SW480 (cell line): Measurements from ENCODE around the gene PTPRK.

Experiments
- DNase-seq: peaks from one replicate; pipeline ENCODE4 v3.0.0-alpha.2; 2016; ENCODE audit warnings: low spot score

The PTPRK gene

GRCh38 chr6:128070406-128070805 is 450.0 kb downstream of the PTPRK start:
- no peak for DNase-seq

DNA sequence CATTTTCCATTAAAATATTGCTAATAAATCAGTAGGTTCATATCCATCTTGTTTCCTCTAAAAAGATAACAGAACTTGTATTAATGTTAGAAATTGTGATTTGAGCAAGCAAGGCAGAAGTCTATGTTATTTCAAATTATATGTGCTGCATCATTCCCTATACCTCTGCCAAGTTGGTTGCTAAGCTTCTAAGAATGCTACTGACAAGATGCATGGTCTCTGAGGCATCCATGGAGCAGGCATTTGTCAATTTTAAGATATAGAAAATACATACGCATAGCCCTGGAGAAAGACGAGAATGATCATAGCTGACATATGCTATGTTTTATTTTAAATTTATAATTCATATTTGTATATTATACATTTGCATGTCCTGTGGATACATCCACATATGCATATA is 451.2 kb downstream of the PTPRK start:
- no peak for DNase-seq

DNA sequence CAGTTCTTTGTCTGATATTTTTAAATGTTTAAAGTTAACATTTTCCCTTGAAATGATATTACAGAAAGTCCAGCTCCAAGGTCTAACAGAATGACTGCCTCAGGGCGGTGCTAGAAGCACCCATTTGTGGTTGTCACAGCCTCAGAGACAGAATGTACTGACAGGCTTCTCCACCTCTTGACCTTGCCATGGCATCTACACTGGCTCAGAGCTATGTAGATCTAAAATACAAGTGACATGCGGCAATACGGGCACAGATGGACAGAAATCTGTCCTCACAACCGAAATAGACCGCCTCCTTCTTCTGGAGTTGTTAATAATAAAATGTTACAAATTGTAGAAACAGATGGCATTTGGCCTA is 452.3 kb downstream of the PTPRK start:
- DNase-seq: no peak

GRCh38 chr6:128067446-128068118 is 452.8 kb downstream of the PTPRK start:
- DNase-seq: no peak

DNA sequence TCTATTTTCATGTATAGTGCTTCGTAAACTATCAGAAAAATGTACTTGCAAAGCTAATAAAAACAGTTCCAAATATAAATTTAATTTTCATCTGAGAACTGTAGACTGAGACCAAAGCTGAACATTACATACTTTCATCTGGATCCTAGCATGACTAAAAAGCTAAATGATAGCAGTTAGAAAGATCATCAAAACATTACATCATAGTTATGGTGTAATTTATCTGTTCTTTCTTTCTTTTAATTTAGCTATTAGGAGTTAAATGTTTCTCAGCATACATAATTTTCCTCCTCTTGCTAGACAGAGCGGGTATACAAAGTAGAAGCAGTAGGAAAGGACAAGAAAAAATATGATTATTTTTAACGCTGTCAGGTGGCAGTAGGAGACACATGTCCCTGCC is 455.3 kb downstream of the PTPRK start:
- no peak for DNase-seq

DNA sequence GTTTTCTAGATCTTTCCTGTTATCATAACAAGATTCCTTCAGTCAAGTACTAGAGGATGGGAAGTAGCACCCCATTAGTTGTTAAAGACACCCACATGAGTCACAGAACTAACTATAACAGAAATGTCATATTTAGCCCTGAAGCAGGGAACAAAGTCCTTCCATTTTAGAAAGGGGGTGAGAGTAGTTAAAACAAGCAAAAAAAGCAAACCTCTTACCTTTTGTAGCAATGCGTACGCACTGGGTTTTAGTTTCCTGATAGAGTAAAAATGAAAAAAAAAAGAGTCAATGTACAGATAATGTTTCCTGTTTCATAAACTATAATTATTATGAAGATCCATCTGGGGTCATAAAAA is 455.9 kb downstream of the PTPRK start:
- no peak for DNase-seq

GRCh38 chr6:128063850-128064539 is 456.4 kb downstream of the PTPRK start:
- no peak for DNase-seq

DNA sequence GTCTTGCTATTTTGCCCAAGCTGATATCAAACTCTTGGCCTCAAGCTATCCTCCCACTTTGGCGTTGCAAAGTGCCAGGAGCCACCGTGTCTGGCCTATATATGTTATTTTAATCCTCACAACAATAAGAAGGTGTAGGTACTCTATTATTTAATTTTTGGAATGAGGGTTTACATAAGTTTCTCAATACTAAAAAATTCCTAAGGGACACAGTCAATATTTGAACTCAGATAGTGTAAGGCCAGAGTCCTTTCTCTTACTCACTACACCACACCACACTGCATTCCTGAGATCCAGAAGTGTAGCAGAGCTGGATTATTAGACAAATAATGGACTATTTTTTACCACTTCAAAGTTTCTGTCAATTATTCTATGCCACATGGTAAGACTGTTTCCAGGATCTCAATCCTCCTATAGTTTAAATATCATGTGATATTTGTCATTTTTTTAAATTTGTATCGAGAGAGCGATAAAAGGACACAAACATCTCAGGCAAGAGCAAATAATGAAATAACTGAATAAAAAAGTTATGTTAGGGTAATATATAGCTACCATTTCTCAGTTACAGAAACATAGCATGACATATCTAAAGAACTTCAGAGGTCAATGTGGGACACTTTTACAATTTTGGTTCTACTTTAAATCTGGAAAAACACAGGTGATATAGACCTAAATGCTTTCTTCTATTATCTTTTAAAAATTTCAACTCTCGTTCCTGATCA is 457.4 kb downstream of the PTPRK start:
- DNase-seq: no peak

- no peak for DNase-seq
Measured at GRCh38 chr6:128057946-128058345, 462.5 kb downstream of the PTPRK start.

DNA sequence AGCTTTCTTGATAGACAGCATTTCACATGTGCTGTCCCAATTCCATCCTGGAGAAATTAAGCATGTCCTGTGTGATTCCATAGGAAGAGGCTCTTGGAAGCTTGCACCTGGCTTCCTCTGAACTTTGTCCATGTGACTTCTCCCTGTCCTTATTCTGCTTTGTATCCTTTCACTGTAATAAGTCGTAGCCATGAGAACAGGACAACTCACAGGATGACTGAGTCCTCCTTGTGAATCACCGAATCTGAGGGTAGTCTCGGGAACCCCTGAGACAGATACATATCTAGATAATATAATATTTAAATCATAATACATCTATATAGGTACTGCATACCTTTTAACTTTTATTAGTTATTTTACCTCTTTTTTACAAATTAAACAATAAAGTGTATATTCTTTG is 462.9 kb downstream of the PTPRK start:
- DNase-seq: no peak

- DNase-seq: no peak
Measured at GRCh38 chr6:128053109-128053508, 467.3 kb downstream of the PTPRK start.

DNA sequence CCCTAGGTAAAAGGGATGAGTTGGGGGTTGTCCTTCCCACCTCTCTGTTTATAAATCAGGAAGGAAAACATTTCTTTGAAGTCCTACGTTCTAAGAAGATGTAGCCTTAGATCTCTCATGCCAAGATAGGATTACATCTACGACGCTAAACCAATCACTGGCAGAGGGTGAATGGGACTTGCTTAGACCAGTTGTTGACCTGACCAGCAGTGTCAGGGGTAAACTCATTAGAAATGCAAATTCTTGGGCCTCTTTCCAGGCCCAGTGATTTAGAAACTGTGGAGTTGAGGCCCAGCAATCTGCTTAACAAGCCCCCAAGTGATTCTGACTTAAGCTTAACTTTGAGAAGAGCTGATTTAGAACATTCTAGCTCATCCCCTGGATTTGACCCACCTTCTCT is 472.4 kb downstream of the PTPRK start:
- DNase-seq: no peak

GRCh38 chr6:128046033-128046432 is 474.4 kb downstream of the PTPRK start:
- DNase-seq: no peak

GRCh38 chr6:128039543-128039942 is 480.9 kb downstream of the PTPRK start:
- no peak for DNase-seq

DNA sequence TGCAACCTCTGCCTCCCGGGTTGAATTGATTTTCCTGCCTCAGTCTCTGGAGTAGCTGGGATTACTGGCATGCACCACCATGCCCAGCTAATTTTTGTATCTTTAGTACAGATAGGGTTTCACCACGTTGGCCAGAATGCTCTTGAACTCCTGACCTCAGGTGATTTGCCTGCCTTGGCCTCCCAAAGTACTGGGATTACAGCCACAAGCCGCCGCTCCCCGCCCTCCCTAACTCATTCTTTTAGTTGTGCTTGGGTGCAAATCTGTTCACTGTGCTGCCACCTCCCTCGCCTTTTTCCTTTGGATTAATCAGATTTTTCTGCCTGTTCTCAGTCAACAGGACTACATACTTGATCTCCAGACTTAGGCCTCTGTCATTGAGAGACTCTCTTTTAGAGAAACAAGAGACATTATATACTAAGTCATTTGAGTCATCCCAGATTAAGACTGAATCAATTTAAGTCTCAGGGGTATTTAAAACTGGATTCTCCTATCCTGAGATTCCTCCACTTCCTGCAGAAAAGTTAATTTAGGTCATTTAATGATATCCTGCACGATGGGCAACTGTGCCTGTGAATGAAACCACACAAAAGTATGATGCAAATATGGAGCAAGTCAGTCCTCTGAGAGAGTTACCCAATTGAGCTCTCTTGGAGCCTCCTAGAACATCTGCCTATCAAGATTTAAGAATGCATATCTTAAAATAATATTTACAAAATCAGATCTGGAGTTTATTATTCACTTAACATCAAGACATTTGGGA is 483.4 kb downstream of the PTPRK start:
- no peak for DNase-seq

GRCh38 chr6:128033156-128033555 is 487.2 kb downstream of the PTPRK start:
- no peak for DNase-seq

DNA sequence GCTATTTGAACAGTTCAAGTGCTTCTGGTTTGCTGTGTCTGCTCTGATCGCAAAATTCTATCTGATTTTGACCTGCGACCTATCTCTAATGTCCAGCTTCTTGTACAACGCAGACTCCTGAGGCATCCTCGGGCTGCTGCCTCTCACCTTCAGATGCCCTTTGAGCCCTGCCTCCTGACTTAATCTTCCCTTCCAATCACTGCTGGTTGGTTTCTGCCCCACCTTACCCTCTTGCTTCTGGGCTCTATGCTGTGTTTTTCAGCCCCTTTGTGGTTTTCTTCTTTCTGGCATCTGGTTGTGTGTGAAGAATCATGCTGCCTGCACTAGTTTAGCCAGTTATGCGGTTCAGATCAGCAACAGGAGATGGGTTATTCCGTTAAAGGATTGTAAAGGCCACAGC is 488.4 kb downstream of the PTPRK start:
- DNase-seq: no peak

- DNase-seq: no peak
Measured at GRCh38 chr6:128029826-128030225, 490.6 kb downstream of the PTPRK start.

DNA sequence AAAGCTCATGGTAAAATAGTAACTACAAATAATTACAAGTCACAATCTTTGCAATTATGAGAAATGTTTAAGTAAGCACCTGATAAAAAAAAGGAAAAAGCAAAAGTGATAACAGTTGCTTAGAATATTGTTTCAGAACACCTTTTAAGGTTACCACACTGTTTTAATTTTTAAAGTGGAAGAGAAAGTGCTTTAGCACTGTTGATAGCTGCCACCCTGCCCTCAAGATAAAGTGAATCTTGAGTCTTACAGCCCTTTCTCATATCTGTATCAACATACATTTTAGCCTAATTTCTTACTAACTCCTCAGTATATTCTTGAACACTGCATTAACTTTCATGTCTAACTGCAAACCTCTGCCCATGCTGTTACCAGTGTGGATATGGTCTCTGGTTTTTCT is 492.2 kb downstream of the PTPRK start:
- no peak for DNase-seq

DNA sequence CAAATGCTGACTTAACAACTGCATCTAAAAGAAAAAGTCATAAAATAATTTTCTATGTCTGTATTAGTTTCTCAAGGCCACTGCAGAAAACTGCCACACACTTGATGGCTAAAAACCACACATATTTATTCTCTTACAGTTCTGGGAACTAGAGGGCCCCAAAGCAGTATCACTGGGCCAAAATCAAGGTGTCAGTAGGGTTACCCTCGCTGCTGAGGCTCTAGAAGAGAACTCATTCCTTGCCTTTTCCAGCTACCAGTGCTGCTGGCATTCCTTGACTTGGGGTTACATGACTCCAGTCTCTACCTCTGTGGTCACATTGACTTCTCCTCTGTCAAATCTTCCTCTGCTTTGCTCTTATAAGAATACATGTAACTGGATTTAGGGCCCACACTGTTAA is 494.9 kb downstream of the PTPRK start:
- no peak for DNase-seq

GRCh38 chr6:128024969-128025368 is 495.4 kb downstream of the PTPRK start:
- no peak for DNase-seq

GRCh38 chr6:128024046-128024445 is 496.4 kb downstream of the PTPRK start:
- no peak for DNase-seq

GRCh38 chr6:128018821-128019220 is 501.6 kb downstream of the PTPRK start:
- DNase-seq: no peak
